Hematopoietic multipotent progenitor cell treated with erythropoietin and hydrocortisone succinate and interleukin-3 and kit ligand, for 6 days (in vitro differentiated cells): ENCODE data around the gene AGTRAP.

Experiments
- DNase-seq: peaks from one replicate; pipeline ENCODE4 v3.0.0-alpha.2; 2015

AGTRAP gene

GRCh38 chr1:11736746-11737639, 1.1 kb downstream of the AGTRAP start:
- DNase-seq, result peak; percentile 80

- peak; percentile 25 for DNase-seq
These were observed 2.2 kb downstream of the AGTRAP start for GRCh38 chr1:11738096-11738495.

DNA sequence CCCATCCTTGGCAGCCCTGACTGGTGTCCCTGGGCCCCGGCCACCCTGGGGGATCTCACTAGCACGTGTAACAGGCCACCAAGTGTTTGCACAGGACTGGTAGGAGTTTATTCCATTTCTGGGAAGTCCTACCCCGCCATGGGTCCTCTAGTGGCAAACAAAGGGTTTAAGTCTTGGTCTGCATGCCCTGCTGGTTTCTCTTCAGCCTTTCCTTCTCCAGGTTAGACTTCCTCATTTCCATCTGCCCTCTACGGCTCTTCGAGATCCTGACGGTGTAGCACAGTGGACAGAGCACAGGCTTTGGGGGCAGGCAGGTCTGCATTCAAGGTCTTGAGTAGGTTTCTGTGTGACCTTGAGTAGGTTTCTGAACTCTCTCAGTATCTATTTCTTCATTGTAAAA, 2.8 kb downstream of the AGTRAP start:
- DNase-seq, result peak; percentile 56

GRCh38 chr1:11740258-11741192, 4.6 kb downstream of the AGTRAP start:
- DNase-seq, result peak; percentile 83

DNA sequence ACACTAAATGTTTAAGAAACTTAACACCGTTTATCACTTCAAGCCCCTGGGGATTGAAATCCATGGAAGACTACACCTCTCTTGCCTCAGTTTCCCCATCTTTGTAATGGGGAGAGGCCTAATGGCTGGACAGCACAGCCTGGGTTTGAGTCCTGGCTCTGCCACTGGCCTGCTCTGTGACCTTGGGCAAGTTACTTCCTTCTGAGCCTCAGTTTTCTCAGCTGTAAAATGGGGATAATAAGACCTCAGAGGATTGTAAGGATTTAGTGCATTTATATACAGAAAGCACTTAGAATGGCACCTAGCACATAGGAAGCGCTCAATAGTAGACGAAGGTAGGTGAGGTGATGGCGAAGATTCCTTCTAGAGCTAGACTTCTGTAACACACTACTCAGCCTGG, 5.5 kb downstream of the AGTRAP start:
- peak; percentile 26 for DNase-seq

DNA sequence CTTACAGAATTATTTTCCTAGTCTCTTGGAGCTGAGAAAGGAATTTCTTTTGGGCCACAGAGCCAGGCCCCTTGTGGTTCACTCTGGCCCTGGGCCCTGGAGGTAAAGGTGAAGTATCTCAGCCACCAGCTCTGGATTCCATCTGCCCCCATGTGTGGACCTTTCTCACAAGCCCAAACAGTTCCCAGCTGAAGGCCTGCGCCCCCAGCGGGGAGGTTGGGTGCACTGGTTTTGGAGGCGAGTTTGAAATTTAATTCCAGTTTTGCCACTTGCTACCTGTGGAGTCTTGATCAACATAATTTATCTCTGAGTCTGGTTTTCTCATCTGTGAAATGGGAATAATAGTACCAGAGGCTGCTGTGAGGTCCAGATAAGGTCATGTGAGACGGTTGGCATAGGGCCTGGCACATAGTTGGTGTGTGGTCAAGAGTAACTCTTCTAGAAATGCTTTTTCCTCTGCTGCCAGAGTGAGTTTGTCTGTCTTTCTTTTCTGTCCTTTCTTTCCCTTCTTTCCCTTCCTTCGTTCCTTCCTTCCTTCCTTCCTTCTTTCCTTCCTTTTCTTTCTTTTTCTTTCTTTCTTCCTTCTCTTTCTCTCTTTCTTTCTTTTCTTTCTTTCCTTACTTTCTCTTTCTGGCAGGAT, 6.1 kb downstream of the AGTRAP start:
- peak; percentile 92 for DNase-seq

DNA sequence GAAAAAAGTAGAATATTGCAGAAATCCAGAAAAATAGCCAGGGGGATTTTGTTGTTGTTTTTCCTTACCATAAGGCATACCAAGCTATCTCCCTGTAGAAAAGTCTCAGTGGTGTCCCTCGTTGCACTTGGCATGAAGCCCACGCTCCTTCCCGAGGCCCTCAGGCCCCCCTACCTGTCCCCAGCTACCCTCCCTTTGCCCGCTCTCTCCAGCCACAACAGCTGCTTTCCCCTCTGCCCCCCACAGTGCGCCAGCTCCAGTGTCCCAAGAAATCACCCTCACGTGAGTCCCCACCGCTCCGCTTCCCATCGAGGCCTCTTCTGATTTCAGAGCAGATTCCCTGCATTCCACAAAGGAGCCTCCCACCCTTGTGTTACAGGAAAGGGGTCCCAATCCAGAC, 8.4 kb downstream of the AGTRAP start:
- no peak for DNase-seq

DNA sequence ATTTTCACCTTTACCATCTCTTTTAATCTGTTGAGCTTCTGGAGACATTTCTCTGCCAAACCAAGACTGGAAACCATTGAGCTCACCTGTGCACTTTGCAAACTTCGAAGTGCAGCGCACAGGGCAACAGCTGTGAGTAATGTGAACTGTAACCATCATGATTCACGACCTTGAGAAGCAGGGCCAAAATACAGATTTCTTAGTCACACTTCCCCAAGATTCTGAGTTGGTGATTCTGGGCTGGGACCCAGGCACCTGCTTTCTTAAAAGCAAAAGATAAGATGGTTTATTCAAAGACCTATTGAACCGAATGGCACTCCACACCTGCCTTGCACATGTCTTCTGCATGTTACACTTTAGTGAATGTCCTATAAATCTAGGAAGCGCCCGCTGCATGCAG, 10.2 kb downstream of the AGTRAP start:
- no peak for DNase-seq

GRCh38 chr1:11746795-11747487, 11.0 kb downstream of the AGTRAP start:
- DNase-seq, result no peak

GRCh38 chr1:11748294-11749202, 12.6 kb downstream of the AGTRAP start:
- no peak for DNase-seq

- peak; percentile 89 for DNase-seq
These were observed 13.3 kb downstream of the AGTRAP start for GRCh38 chr1:11749203-11749689.

DNA sequence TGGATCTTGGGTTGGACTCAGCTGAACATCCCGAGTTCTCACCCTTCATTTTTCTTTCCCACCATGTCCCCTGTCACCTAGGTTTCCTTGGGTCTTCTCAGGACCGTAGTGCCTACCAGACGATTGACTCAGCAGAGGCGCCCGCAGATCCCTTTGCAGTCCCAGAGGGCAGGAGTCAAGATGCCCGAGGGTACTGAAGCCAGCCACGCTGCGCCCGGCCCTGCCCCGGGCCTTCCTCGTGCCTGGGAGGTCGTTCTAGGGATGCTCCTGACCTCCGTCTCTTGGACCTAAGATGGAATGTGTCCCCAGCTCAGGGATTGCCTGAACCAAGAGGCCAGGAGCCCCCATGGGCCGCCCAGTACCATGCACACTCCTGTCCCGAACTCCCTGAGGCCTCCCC, 14.1 kb downstream of the AGTRAP start:
- no peak for DNase-seq

DNA sequence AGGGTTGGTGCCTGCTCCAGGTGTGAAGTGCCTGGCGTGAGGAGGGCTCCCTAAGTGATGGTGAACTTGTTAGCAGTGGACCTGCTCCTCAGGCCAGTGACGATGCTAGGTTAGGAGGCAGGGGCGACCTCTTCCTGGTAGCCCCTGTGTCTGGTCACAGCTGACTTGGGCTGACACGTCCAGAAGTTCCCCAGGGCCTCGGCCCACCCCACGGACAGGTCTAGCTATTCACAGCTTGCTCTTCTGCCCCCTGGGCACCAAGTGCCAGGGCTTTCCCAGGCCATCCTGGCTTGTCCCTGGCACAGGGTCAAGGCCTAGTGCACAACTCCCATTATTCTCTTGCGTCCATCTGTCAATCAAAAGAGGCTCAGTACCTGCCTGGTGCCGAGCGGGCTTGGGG, 15.2 kb downstream of the AGTRAP start:
- no peak for DNase-seq

GRCh38 chr1:11752359-11753088, 16.6 kb downstream of the AGTRAP start:
- DNase-seq, result no peak

GRCh38 chr1:11753555-11754208, 17.7 kb downstream of the AGTRAP start:
- DNase-seq, result peak; percentile 16

DNA sequence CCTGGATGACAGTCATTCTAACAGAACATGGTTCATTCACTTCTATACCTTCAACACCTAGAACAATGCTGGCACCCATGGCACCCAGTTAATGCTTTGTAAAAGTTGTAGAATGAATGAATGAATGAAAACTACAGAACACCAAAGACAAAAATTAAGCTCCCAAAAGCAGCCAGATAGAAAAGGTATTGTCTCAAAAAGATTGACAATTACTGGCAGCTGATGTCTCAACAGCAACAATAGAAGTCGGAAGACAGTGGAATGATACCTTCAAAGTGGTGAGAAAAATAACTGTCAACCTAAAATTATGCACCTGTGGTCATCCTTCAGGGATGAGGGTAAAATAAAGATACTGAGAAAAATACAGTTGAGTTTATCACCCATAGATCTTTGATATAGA, 21.1 kb downstream of the AGTRAP start:
- DNase-seq, result no peak

GRCh38 chr1:11759791-11760190, 23.9 kb downstream of the AGTRAP start:
- no peak for DNase-seq

DNA sequence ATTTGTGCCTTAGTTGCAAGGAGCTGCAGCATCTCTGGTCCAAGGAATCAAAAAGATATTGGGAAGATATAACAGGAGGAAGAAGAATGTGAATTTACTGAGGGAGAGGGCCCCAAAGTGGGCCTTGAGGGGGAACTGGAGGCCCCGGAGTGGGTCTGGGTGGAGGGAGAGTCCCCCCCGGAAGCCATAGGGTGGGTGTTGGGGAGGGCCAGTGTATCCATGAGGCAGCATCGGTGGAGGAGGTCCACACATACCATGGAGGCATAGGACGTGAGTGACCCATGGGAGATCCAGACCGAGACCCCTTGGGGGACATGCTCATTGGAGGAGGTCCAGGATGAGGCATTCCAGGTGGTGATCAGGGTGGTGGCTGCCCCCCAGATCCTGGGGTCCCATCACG, 25.3 kb downstream of the AGTRAP start:
- DNase-seq, result no peak

DNA sequence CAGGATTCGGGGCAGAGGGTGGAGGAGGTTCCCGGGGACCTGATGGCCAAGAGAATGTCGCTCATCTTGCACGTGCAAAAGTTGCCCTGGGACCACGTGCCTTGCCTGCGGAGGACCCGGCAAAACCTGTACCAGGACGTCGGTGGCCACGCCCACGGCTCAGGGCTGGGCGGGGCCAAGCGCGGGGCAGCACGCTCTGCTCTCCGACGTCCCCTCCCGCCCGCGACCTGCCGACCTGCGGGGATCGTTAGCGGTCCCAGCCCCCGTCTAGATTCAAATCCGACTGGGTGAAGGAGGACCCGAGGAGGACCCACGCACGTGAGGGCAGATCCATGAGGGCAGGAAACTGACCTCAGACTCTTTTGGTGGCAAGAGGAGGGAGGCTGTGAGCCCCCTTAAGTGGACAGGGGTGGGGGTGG, 26.1 kb downstream of the AGTRAP start, which contains the start of gene C1orf167:
Gene C1orf167, plus strand, starts transcription at position 206 of the 419 bp plus-strand sequence. CDS start 2,208 bp downstream, outside the sequence.
- DNase-seq, result peak; percentile 51

DNA sequence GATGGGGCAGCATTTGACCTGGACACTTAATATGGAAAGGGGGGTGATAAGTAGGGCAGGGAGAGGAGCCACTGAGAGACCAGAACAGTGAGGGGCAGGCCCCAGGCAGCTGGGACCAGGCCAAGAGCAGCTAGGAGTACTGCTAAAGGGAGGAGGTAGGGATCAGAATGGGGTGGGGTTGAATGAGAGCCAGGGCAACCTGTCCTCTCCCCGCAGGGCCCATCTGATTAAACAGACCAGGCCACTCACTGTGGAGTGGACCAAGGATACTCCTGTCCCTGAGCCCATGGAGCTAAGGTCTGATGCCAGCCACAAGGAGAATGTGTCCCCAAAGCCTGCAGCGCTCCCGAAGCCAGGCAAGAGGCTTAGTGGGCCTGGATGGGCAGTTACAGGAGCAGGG, 28.2 kb downstream of the AGTRAP start:
- no peak for DNase-seq
